Measurements from ENCODE around the gene NRSN1. TPM values are rescaled to one million over a fixed set of nuclear protein-coding genes. Genes with fewer than 3 reads are reported as not detected.

Gene NRSN1
- total RNA-seq, 4 donors from 2014 or later: 0.34 TPM; not detected in 3

GRCh38 chr6:24139080-24139479 is 13.1 kb downstream of the NRSN1 start:
- no peak for TF ChIP-seq CTCF (IDR thresholded peaks at IDR 0.05; ENCODE audit: low read depth)

DNA sequence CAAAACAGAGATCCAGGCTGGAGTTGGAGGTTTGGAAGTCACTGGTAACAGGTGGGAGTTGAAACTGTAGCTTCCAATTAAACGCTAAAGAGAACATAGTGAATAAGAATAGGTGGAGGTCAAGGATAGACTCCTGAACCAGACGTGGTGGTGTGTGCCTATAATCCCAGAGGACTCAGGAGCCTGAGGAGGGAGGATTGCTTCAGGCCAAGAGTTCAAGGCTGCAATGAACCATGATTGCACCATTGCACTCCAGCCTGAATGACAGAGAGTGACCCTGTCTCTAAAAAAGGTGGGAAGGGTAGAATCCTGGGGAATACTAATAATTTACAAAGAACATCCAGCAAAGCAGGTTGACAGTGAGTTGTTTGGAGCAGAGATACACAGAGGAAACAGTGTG is 13.6 kb downstream of the NRSN1 start:
- TF ChIP-seq CTCF (IDR thresholded peaks at IDR 0.05; ENCODE audit: low read depth): no peak

- no peak for TF ChIP-seq CTCF (IDR thresholded peaks at IDR 0.05; ENCODE audit: low read depth)
Observed at GRCh38 chr6:24140591-24140990, 14.6 kb downstream of the NRSN1 start.

- TF ChIP-seq CTCF (IDR thresholded peaks at IDR 0.05; ENCODE audit: low read depth): no peak
Observed at GRCh38 chr6:24145690-24146131, 19.7 kb downstream of the NRSN1 start.

DNA sequence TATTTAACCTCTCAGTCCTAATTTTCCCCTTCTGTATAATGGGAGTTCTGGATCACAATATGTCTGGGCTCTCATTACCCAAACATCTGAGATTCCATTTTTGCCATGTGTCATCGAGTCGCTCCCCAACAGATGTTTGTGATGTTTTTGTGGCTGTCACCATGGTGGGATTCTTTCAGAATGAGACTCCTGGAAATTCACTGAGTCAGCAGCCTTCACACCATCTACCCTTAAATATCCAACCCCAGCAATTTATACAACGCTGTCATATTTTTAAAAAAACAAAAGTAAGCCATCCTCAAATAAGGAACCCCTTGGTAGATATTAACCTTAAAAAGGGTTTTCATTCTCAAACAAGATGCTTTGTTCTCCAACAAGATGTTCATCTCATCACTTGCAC is 20.9 kb downstream of the NRSN1 start:
- TF ChIP-seq CTCF (IDR thresholded peaks at IDR 0.05; ENCODE audit: low read depth): no peak

- TF ChIP-seq CTCF (IDR thresholded peaks at IDR 0.05; ENCODE audit: low read depth): no peak
Observed at GRCh38 chr6:24147511-24148153, 21.6 kb downstream of the NRSN1 start.

DNA sequence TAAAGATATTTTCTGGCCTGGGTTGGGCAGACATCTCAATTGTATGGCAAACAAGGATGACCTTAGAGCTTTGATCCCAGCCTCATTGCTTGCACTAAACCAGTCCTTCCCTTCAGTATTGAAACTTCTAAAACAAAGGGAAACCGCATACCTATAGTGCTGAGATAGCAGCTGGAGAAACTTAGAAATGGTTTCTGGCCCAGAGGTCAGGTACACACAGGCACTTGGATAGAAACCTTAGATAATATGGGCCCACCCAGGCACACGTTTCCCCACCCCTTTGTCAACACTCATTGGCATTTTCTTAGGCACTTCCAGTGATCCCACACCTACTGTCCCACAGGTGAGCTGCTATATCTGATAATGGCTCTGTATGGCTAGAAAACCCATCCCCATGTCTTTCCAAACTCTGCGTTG is 22.1 kb downstream of the NRSN1 start:
- no peak for TF ChIP-seq CTCF (IDR thresholded peaks at IDR 0.05; ENCODE audit: low read depth)

All from subcutaneous adipose tissue (tissue), 4 donors.